GM18498 (cell line): Measurements from ENCODE around the gene BEND5.

Experiments used
- ATAC-seq: cut with Tn5 transposase; IDR thresholded peaks from one replicate; pipeline ENCODE4 v1.9.1; 2021; ENCODE audit warnings: mild to moderate bottlenecking, moderate library complexity; ENCODE audit not compliant: unreplicated experiment

BEND5 gene

DNA sequence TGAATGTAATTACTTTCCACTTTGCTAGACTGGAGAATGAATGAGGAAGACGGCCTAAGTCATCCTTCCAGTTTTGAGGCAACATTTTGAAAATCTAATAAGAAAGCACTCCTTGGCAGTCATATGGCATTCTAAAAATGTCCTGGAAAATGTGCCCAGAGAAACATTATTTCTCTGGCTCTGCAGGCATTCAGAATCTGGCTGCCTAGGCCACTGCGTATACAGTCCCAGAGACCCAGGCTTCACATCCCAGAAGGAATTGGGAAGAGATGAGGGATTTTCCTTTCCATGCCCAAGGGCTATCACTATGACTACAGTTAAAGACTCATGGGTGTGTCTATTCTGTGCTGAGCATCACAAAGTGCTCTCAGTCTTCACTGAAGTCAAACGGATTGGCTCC is 92.9 kb downstream of the BEND5 start:
- ATAC-seq, result no peak

DNA sequence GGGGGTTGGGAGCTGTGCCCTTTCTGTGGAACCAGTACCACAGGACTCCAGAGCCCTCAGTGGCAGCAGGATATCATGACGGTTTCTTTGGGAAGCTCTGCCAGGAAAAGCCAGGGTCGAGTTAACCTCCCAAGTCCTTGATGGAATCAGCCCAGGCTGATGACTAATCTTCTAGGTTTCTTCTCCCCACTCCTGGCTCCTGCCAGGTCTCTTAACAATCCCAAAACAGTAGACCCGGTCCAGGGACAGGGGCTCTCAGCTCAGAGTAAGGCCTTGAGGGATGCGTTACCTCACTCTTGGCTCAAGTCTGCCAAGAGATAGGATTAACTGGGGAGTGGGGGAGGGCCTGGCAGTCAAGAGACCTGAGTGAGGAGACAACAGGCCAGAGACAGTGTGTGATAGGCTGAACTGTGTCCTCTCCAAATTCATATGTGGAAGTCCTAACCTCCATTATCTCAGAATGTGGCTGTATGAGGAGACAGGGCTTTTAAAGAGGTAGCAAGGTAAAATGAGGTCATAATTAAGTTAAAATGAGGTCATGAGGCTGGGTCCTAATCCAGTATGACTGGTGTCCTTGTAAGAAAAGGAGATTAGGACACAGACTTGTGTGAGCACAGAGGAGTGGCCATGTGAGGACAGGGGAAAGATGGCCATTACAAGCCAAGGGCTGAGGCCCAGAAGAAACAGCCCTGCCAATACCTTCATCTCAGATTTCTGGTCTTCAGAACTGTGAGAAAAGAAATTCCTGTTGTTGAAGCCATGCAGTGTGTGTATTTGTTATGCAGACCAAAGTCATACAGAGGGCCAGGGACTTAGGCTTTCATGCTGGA is 95.0 kb downstream of the BEND5 start:
- no peak for ATAC-seq

DNA sequence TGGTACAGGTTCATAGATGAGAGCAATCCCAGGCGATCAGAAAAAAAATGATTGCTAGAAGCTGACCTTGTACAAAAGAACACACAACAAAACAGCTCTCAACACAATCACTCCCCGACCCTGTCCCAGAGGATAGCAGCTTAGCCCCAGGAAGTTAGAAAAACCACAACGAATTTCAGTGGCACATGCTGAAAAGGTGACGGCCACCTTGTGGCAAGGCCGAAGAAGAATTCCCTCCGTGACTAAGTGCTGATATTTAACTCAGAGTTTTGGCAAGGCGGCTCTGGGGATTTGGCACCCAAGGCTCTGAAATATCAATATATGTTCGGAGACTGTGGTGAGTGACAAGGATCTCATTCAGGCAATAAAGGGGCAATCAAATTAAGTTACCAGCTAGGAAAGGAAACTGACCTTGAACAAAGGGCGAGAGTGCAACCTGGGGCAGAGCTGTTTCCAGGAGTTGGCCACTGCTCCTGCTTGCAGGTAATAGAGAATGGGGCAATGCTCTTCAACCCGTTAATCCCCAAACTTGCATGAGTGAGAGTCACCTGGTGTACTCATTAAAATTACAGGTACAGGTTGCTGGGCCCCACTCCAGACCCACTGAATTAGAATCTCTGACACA is 96.2 kb downstream of the BEND5 start:
- no peak for ATAC-seq

DNA sequence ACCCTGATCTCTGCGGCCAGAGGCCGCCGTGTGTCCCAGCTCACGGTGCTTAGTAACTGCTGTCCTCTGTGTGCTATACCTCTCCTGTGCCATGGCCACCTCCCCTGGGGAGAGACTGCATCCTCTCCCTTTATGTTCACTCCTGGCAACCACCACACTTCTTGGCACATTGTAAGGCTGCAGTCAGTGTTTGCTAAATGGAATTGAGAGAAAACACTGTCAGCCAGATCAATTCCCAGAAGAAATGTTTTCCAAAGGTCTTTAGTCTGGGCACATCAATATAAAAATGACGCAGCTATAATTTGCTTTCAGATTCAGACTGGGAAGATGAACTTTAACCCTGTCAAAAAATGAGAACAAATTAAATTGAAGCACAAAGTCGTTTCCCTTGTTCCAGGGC is 96.8 kb downstream of the BEND5 start:
- ATAC-seq, result no peak

DNA sequence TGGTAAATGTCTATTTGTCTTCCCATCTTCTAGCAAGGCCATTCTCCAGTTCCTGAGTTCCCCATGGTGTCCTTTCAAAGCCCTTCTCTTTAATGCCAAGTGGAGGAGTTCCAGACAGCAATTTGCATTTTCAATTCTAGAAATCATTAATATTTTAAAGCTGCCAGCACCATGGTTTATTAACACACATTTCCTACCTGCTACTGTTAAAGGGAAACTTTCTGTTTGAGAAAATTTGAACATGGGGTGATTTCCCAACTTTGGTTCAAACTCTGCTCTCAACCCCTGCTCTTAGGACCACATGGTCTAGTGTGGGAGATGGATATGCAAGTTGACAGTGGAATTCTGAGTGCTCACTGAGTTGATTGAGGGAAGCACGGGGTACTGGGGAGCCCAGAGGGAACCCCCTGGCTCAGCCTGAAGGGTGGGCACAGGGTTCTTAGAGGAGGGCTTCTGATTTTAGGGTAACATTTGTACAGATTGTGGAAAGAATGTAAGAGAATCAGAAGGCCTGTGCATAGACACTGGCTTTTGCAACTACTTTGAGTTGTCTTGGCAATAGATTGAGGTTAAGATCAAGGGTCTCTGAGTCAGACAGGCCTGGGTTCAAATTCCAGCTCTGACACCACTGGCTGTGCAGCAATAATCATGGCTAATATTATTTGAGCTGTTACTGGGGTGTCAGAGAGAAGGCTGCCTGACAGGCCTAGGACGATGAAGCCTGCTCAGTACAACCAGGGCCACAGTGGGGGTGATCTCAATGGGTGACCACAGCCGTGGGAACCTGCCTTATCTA is 97.8 kb downstream of the BEND5 start:
- no peak for ATAC-seq
